Endodermal cell (in vitro differentiated cells): ENCODE results near the gene UFSP1. TPM values are rescaled to one million over a fixed set of nuclear protein-coding genes. Genes with fewer than 3 reads are reported as not detected.

Experiments used
- DNase-seq: peaks from one replicate; pipeline ENCODE4 v3.0.0-alpha.2; 2017
- H3K27ac ChIP-seq: 2 replicates; pipeline ENCODE4 v1.5.1; 2013; ENCODE audit warnings: mild to moderate bottlenecking, low read depth, low read length, moderate library complexity
- H3K27me3 ChIP-seq: 2 replicates; pipeline ENCODE4 v1.6.1; 2013; ENCODE audit warnings: mild to moderate bottlenecking, low read length, moderate library complexity; ENCODE audit not compliant: insufficient read depth, control insufficient read depth, poor library complexity, severe bottlenecking
- H3K36me3 ChIP-seq: 2 replicates; pipeline ENCODE4 v1.7.0; 2013; ENCODE audit warnings: mild to moderate bottlenecking, low read length, moderate library complexity; ENCODE audit not compliant: control insufficient read depth, insufficient read depth
- H3K4me1 ChIP-seq: one replicate; pipeline ENCODE4 v1.7.0; 2013; ENCODE audit warnings: low read length; ENCODE audit not compliant: control insufficient read depth, insufficient read depth
- H3K4me3 ChIP-seq: 2 replicates; pipeline ENCODE4 v1.5.1; 2013; ENCODE audit warnings: mild to moderate bottlenecking, low read length, moderate library complexity
- H3K9ac ChIP-seq: 2 replicates; pipeline ENCODE4 v1.6.1; 2013; ENCODE audit warnings: mild to moderate bottlenecking, low read length, moderate library complexity; ENCODE audit not compliant: poor library complexity, severe bottlenecking; ENCODE audit errors: extremely low read depth
- H3K9me3 ChIP-seq: 2 replicates; pipeline ENCODE4 v1.6.1; 2013; ENCODE audit warnings: mild to moderate bottlenecking, low read length, moderate library complexity; ENCODE audit not compliant: control insufficient read depth
- H3K27ac Mint-ChIP-seq: 2 replicates; pipeline ENCODE4 v1.8.0; 2020; ENCODE audit warnings: mixed read lengths
- H3K27me3 Mint-ChIP-seq: 2 replicates; pipeline ENCODE4 v1.8.0; 2021; ENCODE audit warnings: mild to moderate bottlenecking, mixed read lengths; ENCODE audit not compliant: insufficient read depth
- H3K36me3 Mint-ChIP-seq: 2 replicates; pipeline ENCODE4 v1.8.0; 2020; ENCODE audit warnings: low read depth, mixed read lengths
- H3K4me1 Mint-ChIP-seq: 2 replicates; pipeline ENCODE4 v1.8.0; 2020; ENCODE audit warnings: mixed read lengths
- H3K4me3 Mint-ChIP-seq: 2 replicates; pipeline ENCODE4 v1.8.0; 2020; ENCODE audit warnings: mild to moderate bottlenecking, moderate library complexity, mixed read lengths
- H3K9me3 Mint-ChIP-seq: 2 replicates; pipeline ENCODE4 v1.8.0; 2020; ENCODE audit warnings: mild to moderate bottlenecking, mixed read lengths
- WGBS, 2 experiments: methylation state at CpG; one replicate each; pipeline versions ENCODE4 v1.1.5 to v1.1.7; 2013; ENCODE audit warnings: missing lambda C conversion rate in 2 of 2, mixed read lengths in 1 of 2; ENCODE audit not compliant: insufficient coverage in 1 of 2, insufficient read length in 1 of 2; 5-methylcytosine and 5-hydroxymethylcytosine counted together
- total RNA-seq, 2 donors: library from RNA; stranded (reverse); fragmentation: NEBNext Ultra II Directional in 1 of 2; extraction: Animal tissue kit (Norgen Biotek cat#: 25700) in 1 of 2; gene quantifications; 2 replicates in 1 of 2; 3 replicates in 1 of 2; pipeline ENCODE4 v1.2.1, GENCODE V29; 2021
- TF ChIP-seq, protein P1 (sequence below): fragments of 200-600 bp; sonication (generic); conservative IDR thresholded peaks from 2 replicates; pipeline ENCODE4 v1.5.0; 2021; ENCODE audit warnings: antibody characterized with exemption, mild to moderate bottlenecking

The UFSP1 gene
- total RNA-seq, 2 donors from 2014 or later = 3.7 to 4.0 TPM

DNA sequence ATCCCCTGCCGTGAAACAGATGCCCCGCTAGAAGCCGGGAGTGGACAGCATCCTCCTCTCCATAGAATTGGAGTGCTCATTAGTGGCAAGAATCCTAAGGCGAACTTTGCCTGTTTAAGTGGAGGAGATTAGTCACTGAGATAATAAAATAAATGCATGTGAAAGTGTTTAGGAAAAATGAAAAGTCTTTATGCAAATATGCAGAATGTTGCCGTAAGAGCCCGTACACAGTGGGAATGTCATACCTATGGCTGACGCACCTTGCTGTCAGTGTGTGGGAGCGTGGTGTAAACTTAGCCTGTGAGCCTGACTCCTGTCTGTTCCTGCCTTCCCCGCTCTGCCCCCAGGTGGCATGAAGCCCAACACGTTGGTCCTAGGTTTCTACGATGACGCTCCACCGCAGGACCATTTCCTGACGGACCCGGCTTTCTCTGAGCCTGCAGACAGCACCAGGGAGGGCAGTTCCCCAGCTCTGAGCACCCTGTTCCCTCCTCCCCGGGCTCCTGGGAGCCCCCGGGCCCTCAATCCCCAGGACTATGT, 24.1 kb downstream of the UFSP1 start:
- Mint-ChIP-seq H3K27me3 (no peaks in the 10 kb centered on the region), H3K36me3 (peaks cover 44% of the 10 kb centered on the region), H3K9me3 (no peaks in the 10 kb centered on the region), H3K4me3 (no peak overlapping the region), H3K4me1 (peaks cover 13% of the 10 kb centered on the region), H3K27ac (no peak overlapping the region)
- H3K4me1 ChIP-seq = peaks cover 5% of the 10 kb centered on the region
- H3K27ac ChIP-seq = no peak overlapping the region
- H3K36me3 ChIP-seq = peaks cover 21% of the 10 kb centered on the region
- no peak overlapping the region for H3K9ac ChIP-seq
- H3K4me3 ChIP-seq = no peak overlapping the region
- H3K27me3 ChIP-seq = no peaks in the 10 kb centered on the region
- 78 to 85% methylated on average over 7 to 17 of the region's 17 CpGs for whole genome bisulfite sequencing, 2 experiments
- no peaks in the 10 kb centered on the region for H3K9me3 ChIP-seq
- TF ChIP-seq, protein P1, sequence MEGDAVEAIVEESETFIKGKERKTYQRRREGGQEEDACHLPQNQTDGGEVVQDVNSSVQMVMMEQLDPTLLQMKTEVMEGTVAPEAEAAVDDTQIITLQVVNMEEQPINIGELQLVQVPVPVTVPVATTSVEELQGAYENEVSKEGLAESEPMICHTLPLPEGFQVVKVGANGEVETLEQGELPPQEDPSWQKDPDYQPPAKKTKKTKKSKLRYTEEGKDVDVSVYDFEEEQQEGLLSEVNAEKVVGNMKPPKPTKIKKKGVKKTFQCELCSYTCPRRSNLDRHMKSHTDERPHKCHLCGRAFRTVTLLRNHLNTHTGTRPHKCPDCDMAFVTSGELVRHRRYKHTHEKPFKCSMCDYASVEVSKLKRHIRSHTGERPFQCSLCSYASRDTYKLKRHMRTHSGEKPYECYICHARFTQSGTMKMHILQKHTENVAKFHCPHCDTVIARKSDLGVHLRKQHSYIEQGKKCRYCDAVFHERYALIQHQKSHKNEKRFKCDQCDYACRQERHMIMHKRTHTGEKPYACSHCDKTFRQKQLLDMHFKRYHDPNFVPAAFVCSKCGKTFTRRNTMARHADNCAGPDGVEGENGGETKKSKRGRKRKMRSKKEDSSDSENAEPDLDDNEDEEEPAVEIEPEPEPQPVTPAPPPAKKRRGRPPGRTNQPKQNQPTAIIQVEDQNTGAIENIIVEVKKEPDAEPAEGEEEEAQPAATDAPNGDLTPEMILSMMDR = peak; percentile 55
- peak; percentile 81 for DNase-seq

GRCh38 chr7:100864263-100864845, 25.2 kb downstream of the UFSP1 start:
- Histone ChIP-seq H3K27ac (no peak overlapping the region), H3K4me3 (no peak overlapping the region), H3K27me3 (no peaks in the 10 kb centered on the region), H3K4me1 (peaks cover 5% of the 10 kb centered on the region), H3K9me3 (no peaks in the 10 kb centered on the region), H3K36me3 (peaks cover 19% of the 10 kb centered on the region), H3K9ac (no peak overlapping the region)
- H3K27ac Mint-ChIP-seq = no peak overlapping the region
- WGBS, 2 experiments = 91 to 96% methylated on average over 11 to 12 of the region's 12 CpGs
- TF ChIP-seq, protein P1 = no peak
- H3K4me3 Mint-ChIP-seq = no peak overlapping the region
- H3K36me3 Mint-ChIP-seq = peaks cover 48% of the 10 kb centered on the region
- no peak for DNase-seq
- no peaks in the 10 kb centered on the region for H3K27me3 Mint-ChIP-seq
- H3K9me3 Mint-ChIP-seq = no peaks in the 10 kb centered on the region
- H3K4me1 Mint-ChIP-seq = peaks cover 13% of the 10 kb centered on the region

GRCh38 chr7:100863406-100863950, 26.0 kb downstream of the UFSP1 start:
- 92 to 95% methylated on average over 8 to 10 of the region's 10 CpGs for WGBS, 2 experiments
- no peaks in the 10 kb centered on the region for H3K27me3 ChIP-seq
- no peak for DNase-seq

More at GRCh38 chr7:100863406-100863950, 26.0 kb downstream of the UFSP1 start:
- Mint-ChIP-seq H3K27ac (no peak overlapping the region), H3K4me3 (no peak overlapping the region), H3K9me3 (no peaks in the 10 kb centered on the region), H3K36me3 (peaks cover 42% of the 10 kb centered on the region), H3K27me3 (no peaks in the 10 kb centered on the region), H3K4me1 (peaks cover 13% of the 10 kb centered on the region)
- Histone ChIP-seq H3K9ac (no peak overlapping the region), H3K36me3 (peaks cover 10% of the 10 kb centered on the region), H3K4me3 (no peak overlapping the region), H3K4me1 (peaks cover 4% of the 10 kb centered on the region), H3K9me3 (no peaks in the 10 kb centered on the region), H3K27ac (no peak overlapping the region)
- TF ChIP-seq, protein P1 = no peak
